ENCODE data around the gene CEP112. TPM values are rescaled to one million over a fixed set of nuclear protein-coding genes. Genes with fewer than 3 reads are reported as not detected.

Gene CEP112
- total RNA-seq, 1 donor from 2014 or later: 21.8 TPM

DNA sequence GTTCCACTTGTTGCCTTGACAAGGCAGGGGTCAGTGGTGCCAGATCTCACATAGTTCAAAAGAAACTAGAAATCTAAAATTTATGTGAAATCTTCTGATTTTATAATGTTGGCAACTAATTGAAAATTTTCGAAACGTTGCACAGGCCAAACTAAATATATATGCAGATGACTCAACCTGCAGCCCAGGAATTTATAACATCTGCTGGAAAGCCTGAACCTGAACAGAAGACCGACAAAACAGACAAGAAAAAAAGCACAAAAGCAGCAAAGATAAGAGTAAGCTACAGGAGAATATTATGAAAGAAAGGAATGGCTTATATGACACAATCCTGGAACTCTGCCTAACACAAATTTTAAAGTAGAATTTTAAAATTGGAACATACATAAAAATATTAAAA is 207.6 kb downstream of the CEP112 start:
- no peak for TF ChIP-seq CTCF (IDR thresholded peaks at IDR 0.05)
- Mint-ChIP-seq H3K27me3 (ENCODE audit: low read depth) (no peaks in the 10 kb centered on the region), H3K4me3 (ENCODE audit: unreplicated experiment) (no peak overlapping the region), H3K4me1 (ENCODE audit: low read depth) (peaks cover 5% of the 10 kb centered on the region), H3K27ac (ENCODE audit: unreplicated experiment) (no peak overlapping the region), H3K9me3 (ENCODE audit: low read depth) (peaks cover 20% of the 10 kb centered on the region), H3K36me3 (ENCODE audit: low read depth) (peaks cover 11% of the 10 kb centered on the region)
- DNase-seq (ENCODE audit: low spot score): no peak

- H3K4me1 Mint-ChIP-seq (ENCODE audit: low read depth): peaks cover 4% of the 10 kb centered on the region
- peaks cover 1% of the 10 kb centered on the region for H3K36me3 Mint-ChIP-seq (ENCODE audit: low read depth)
- no peak overlapping the region for H3K27ac Mint-ChIP-seq (ENCODE audit: unreplicated experiment)
- no peak overlapping the region for H3K4me3 Mint-ChIP-seq (ENCODE audit: unreplicated experiment)
- H3K27me3 Mint-ChIP-seq (ENCODE audit: low read depth): no peaks in the 10 kb centered on the region
- TF ChIP-seq CTCF (IDR thresholded peaks at IDR 0.05): no peak
- no peak for DNase-seq (ENCODE audit: low spot score)
- peaks cover 3% of the 10 kb centered on the region for H3K9me3 Mint-ChIP-seq (ENCODE audit: low read depth)
These were observed 213.1 kb downstream of the CEP112 start for GRCh38 chr17:65978871-65979270.

DNA sequence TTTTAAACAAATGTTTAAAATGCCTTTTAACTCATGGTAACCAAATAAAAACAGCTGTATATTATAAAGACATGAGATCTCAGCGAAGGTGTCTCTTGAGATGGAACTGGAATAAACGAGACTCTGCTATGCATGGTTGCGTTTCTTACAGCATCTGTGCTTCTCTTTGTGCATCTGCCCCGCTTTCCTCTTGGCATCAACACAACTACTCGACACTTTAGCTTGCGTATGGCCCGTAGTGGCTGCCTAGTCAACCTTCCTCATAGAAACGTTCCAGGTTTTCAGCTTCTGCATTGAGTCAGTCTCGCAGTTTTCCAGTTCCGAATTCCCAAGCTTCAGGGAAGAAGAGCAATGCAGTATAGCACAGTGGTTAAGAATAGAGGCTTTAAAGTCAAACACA is 214.9 kb downstream of the CEP112 start:
- H3K36me3 Mint-ChIP-seq (ENCODE audit: low read depth): no peaks in the 10 kb centered on the region
- no peak for TF ChIP-seq CTCF (IDR thresholded peaks at IDR 0.05)
- H3K4me1 Mint-ChIP-seq (ENCODE audit: low read depth): peaks cover 4% of the 10 kb centered on the region
- H3K27ac Mint-ChIP-seq (ENCODE audit: unreplicated experiment): no peak overlapping the region
- no peak overlapping the region for H3K4me3 Mint-ChIP-seq (ENCODE audit: unreplicated experiment)
- DNase-seq (ENCODE audit: low spot score): no peak
- no peaks in the 10 kb centered on the region for H3K9me3 Mint-ChIP-seq (ENCODE audit: low read depth)
- H3K27me3 Mint-ChIP-seq (ENCODE audit: low read depth): no peaks in the 10 kb centered on the region

- TF ChIP-seq CTCF (IDR thresholded peaks at IDR 0.05): no peak
- Mint-ChIP-seq H3K4me3 (ENCODE audit: unreplicated experiment) (no peak overlapping the region), H3K36me3 (ENCODE audit: low read depth) (no peaks in the 10 kb centered on the region), H3K27ac (ENCODE audit: unreplicated experiment) (no peak overlapping the region), H3K9me3 (ENCODE audit: low read depth) (no peaks in the 10 kb centered on the region), H3K4me1 (ENCODE audit: low read depth) (peaks cover 4% of the 10 kb centered on the region), H3K27me3 (ENCODE audit: low read depth) (no peaks in the 10 kb centered on the region)
- DNase-seq (ENCODE audit: low spot score): no peak
These were observed 216.1 kb downstream of the CEP112 start for GRCh38 chr17:65975878-65976277.

DNA sequence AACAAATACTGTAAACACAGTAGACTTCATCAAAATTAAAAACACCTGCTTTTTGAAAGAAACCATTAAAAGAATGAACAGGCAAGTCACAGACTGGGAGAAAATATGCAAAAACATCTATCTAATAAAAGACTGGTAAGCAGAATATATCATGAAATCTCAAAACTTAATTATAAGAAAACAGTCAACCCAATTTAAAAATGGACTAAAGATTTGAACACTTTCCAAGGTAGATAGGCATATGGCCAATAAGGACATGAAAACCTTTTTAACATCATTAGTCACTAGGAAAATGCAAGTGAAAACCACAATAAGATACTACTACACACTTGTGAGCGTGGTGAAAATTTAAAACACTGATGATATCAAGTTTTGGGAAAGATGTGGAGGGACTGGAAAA is 218.7 kb downstream of the CEP112 start:
- Mint-ChIP-seq H3K27ac (ENCODE audit: unreplicated experiment) (no peak overlapping the region), H3K4me1 (ENCODE audit: low read depth) (no peaks in the 10 kb centered on the region), H3K9me3 (ENCODE audit: low read depth) (no peaks in the 10 kb centered on the region), H3K36me3 (ENCODE audit: low read depth) (no peaks in the 10 kb centered on the region), H3K27me3 (ENCODE audit: low read depth) (no peaks in the 10 kb centered on the region), H3K4me3 (ENCODE audit: unreplicated experiment) (no peak overlapping the region)
- no peak for DNase-seq (ENCODE audit: low spot score)
- no peak for TF ChIP-seq CTCF (IDR thresholded peaks at IDR 0.05)
